Stimulated activated CD4-positive, alpha-beta T cell treated with anti-CD3 and anti-CD28 coated beads, TNF-alpha, amount 100 ng/mL, for 48 hours (primary cell): ENCODE measurements around the gene TMEM183A.
"Not testable (repeated sequence)": the region's sequence is repeated elsewhere in the genome, so short reads cannot be mapped to it uniquely, and the experiment has no call there.

Source experiments
- DNase-seq, 3 donors: peaks; one replicate each; pipeline ENCODE4 v3.0.0-alpha.2; 2020; ENCODE audit warnings: low read depth in 3 of 3

The TMEM183A gene, protein sequence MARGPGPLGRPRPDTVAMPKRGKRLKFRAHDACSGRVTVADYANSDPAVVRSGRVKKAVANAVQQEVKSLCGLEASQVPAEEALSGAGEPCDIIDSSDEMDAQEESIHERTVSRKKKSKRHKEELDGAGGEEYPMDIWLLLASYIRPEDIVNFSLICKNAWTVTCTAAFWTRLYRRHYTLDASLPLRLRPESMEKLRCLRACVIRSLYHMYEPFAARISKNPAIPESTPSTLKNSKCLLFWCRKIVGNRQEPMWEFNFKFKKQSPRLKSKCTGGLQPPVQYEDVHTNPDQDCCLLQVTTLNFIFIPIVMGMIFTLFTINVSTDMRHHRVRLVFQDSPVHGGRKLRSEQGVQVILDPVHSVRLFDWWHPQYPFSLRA

GRCh38 chr1:203006948-203007871, at the start of gene TMEM183A:
TMEM183A (plus strand) TSS chr1:203007374; CDS start chr1:203007466, 92 bp downstream.
- DNase-seq: peak; percentile 93 to 95 (median 95)

- DNase-seq: peak; percentile 83 to 92 (median 85)
Observed at GRCh38 chr1:202957733-202958543, 49.2 kb upstream of the TMEM183A start, which contains the start of gene ADIPOR1. ADIPOR1 (minus strand) TSS chr1:202958312; CDS start chr1:202951070, 7,242 bp downstream.

- DNase-seq: no peak
Observed at GRCh38 chr1:202958544-202959275, 48.5 kb upstream of the TMEM183A start.

DNA sequence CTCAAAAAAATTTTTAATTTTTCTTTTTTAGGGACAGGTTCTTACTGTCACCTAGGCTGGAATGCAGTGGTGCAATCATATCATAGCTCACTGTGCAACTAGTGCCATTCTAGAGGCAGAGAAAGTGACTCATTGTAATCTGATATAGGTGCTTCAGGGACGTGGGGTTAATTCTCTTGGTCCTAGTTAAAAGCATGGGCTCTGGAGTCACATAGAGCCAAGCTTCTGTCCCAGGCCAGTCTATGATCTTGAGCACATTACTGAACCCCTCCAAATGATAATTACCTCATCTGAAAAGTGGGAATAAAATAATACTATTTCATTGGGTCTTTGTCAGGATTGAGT, 47.9 kb upstream of the TMEM183A start:
- no peak for DNase-seq

DNA sequence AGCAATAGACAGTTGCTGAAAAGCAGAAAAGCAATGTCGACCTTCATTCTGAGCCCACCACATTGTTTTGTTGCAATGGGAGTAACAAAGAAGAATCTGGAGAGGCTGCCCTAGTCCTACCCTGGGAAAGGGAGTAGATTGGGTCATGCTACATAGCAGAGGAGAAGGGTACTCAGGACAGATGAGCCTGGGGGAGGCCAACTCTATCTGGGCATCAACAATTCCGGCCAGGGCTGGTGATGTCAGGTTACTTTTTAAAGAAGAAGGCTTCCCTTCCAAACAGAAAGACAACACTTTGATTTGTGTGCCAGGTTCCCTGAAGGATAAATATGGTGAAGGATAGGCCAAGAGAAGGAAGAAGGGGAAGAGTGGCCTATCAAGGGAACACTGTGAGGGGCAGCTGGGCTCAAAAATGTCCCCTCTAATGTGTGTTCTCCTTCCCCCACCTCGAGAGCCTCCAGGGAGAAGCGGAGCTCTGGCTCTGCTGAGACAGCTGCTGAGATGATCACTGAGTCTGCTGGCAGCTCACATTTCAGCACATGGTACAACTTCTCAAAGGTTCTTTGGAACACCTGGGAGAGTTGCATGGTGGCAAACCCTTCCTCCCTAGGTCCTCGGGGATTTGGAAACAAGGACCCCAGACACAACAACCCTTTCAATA, 45.8 kb upstream of the TMEM183A start:
- DNase-seq: no peak

- DNase-seq: no peak
Observed at GRCh38 chr1:202964791-202965410, 42.3 kb upstream of the TMEM183A start.

- DNase-seq: no peak
Observed at GRCh38 chr1:202965422-202965821, 41.8 kb upstream of the TMEM183A start.

- no peak for DNase-seq
Observed at GRCh38 chr1:202966006-202966898, 40.9 kb upstream of the TMEM183A start.

GRCh38 chr1:202967684-202968281, 39.4 kb upstream of the TMEM183A start:
- no peak for DNase-seq

DNA sequence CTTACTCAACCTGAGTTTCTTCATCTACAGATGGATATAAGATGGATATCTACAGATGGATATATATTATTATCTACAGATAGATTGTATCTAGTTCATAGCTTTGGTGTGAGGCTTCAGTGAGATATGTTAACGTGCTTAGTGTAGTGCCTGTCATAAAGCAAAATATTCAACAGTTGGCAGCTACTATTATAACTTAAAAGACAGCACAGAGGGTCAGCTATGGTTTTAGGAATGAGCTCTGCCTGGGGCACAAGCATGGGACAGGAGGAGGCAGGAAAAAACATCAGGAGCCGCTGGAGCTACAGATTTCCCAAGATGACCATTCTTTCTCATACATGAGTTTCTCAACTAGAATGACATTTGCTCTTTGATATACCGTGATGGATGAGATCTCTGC, 38.8 kb upstream of the TMEM183A start:
- DNase-seq: no peak

DNA sequence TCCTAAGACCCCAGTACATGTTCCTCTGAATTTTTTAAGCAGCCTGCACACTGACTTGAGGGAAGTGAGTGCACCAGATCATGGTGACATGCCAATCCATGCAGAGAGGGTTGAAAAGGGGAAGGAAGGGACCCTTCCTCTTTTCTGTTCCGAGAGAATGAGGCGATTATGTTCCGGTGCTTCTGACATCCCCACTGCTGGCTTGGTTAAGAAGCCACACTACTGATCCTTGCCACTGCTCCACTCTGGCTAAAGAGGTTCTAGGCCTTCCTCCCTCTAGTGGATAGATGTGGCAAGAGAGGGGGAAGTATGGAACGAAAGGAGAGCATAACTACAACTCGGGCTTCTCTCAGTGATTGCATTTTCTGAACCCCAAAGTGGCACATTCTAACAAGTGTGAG, 38.3 kb upstream of the TMEM183A start:
- DNase-seq: peak in 2 of 3 donors; percentile 12 to 21

DNA sequence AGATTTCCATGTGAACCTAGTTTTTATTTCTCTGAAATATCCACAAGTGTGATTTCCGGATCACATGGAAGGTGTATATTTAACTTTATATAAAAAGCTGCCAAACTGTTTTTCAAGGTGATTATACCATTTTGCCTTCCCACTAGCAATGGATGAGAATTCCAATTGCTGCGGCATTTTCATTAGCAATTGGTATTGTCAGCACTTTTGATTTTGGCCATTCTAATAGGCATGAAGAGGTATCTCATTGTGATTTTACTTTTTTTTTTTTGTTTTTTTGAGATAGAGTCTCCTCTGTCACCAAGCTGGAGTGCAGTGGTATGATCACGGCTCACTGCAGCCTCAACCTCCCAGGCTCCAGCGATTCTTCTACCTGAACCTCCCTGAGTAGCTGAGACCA, 35.1 kb upstream of the TMEM183A start:
- no peak for DNase-seq

DNA sequence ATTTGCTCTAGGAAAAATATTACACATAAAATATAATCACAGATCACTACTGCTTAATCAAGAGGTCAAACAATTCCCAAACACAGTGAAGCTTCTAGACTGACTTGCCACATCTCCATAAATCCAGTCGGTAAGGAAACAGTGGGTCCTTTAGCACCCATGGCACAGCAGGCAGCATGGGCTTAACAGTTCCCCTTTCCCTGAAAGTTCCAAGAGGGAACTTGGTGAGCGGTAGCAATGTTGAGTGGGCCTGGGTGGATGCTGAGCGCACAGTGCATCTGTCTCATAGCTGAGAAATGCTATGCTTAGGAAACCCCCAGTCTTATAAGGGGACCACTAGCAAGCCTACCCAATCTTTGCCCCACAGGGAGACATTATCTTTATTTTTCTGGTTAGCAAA, 32.3 kb upstream of the TMEM183A start:
- no peak for DNase-seq

DNA sequence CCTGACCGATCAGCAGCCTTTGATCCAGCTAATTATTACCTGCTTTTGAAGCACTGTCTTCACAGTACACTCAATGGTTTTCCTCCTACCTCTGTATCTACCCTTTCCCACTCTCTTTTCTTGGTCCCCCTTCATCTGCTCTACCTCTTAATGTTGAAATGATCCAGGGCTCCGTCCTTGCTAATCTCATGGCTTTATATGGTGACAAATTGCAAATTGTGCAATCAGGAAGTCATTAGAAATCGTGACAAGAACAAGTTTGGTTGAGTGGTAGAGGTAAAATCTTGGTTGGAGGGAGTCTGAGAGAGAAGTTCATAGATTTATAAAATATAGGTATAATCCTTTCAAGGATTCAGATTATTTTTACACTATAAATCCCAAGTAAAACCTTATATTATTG, 30.5 kb upstream of the TMEM183A start:
- DNase-seq: no peak

- no peak for DNase-seq
Observed at GRCh38 chr1:202979459-202979858, 27.7 kb upstream of the TMEM183A start.

DNA sequence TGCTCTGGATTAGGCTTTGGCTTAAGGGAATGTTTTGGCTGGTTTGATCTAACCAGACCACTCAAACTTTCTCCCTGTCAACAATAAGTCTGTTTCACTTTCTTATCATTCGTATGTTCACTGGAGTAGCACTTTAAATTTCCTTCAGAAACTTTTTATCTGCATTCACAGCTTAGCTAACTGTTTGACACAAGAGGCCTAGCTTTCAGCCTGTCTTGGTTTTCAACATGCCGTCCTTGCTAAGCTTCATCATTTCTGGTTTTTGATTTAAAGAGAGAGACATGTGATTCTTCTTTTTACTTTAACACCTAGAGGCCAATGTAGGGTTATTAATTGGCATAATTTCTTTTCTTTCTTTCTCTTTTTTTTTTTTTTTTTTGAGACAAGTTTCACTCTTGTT, 25.2 kb upstream of the TMEM183A start:
- DNase-seq: no peak

- no peak for DNase-seq
Observed at GRCh38 chr1:202982715-202983430, 24.3 kb upstream of the TMEM183A start.

- DNase-seq: not testable (repeated sequence)
Observed at GRCh38 chr1:202986120-202986519, 21.1 kb upstream of the TMEM183A start.
